ENCODE data around the gene ST6GAL1.
"Not testable (repeated sequence)": the region's sequence is repeated elsewhere in the genome, so short reads cannot be mapped to it uniquely, and the experiment has no call there.

Gene ST6GAL1

DNA sequence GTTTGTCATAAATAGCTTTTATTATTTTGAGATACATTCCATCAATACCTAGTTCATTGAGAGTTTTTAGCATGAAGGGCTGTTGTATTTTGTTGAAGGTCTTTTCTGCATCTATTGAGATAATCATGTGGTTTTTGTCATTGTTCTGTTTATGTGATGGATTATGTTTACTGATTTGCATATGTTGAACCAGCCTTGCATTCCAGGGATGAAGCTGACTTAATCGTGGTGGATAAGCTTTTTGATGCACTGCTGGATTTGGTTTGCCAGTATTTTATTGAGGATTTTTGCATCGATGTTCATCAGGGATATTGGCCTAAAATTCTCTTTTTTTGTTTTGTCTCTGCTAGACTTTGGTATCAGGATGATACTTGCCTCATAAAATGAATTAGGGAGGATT is 124.1 kb downstream of the ST6GAL1 start:
- DNase-seq, result not testable (repeated sequence)

DNA sequence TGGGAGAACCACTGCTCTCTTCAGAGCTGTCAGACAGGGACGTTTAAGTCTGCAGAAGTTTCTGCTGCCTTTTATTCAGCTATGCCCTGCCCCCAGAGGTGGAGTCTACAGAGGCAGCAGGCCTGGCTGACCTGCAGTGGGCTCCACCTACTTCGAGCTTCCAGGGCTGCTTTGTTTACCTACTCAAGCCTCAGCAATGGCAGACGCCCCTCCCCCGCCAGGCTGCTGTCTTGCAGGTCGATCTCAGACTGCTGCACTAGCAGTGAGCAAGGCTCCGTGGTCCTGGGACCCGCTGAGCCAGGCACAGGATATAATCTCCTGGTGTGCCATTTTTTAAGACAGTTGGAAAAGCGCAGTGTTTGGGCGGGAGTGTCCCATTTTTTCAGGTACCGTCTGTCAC is 127.5 kb downstream of the ST6GAL1 start:
- not testable (repeated sequence) for DNase-seq

DNA sequence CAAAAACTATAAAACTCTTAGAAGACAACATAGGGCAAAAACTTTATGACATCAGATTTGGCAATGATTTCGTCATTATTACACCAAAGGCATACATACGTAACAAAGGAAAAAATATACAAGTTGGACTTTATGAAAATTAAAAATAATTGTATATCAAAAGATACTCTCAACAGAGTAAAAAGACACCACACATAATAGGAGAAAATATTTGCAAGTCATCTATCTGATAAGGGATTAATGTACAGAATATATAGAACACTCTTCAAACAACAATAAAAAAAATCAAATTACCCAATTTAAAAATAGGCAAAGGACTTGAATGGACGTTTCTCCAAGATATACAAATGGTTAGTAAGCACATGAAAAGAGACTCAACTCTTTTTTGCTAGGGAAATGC is 131.4 kb downstream of the ST6GAL1 start:
- no peak for DNase-seq

DNA sequence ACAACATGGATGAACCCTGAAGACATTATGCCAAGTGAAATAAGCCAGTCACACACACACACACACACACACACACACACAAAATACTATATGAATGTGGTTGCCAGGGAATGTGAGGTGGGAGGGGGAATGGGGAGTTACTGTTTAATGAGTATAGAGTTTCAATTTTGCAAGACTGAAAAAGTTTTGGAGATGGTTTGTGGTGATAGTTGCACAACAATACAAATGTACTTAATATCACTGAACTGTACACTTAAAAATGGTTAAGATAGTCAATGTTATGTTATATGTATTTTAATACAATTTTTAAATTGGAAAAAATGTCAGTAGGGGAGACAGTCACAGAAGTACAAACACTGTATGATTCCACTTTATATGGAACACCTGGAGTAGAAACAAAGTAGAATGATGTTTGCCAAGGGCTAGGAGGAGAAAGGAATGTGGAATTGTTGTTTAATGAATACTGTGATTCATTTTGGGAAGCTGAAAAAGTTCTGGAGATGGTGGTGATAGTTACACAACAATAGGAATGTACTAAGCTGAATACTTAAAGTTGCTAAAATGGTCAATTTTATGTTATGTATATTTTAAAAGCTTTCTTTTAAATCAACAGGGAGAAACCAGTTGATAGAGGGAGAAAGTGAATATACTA is 132.3 kb downstream of the ST6GAL1 start:
- no peak for DNase-seq

DNA sequence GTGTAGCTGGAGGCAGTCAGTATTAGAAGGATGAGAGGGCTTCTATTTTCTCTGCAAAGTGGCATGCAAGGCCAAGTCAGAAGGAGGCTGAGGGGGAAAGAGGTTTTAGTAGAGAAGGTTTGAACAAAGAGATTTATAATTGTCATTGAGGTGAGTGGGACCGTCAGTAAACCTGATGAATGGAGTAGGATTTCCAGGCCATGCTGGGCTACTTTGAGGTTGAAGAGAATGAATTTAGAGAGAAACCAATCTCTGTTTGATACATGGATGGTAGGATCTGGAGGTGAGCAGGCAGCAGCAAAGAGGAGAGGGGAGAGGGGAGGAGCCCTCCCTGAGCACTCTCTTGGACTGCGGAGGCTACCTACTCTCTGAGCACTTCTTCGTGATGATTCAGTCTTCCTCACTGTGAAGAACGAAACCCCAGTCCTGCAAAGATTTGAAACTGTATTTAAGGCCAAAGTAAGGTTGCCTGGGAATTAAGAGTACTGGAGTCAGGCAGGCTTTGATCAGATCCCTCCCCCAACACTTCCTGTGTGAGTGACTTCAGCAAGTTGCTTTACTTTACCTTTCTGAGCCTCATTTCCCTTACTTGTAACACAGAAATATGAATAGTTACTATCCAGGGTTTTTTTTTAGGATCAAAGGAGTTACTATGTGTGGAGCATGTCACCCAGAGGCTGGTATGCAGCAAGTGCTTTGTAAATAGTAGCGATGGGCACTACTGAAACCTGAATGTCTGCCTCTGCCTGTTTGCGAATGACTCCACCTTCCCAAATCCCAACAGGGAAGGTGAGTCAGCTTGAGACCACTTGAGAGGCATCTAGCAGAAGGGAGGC is 133.2 kb downstream of the ST6GAL1 start:
- DNase-seq, result no peak

DNA sequence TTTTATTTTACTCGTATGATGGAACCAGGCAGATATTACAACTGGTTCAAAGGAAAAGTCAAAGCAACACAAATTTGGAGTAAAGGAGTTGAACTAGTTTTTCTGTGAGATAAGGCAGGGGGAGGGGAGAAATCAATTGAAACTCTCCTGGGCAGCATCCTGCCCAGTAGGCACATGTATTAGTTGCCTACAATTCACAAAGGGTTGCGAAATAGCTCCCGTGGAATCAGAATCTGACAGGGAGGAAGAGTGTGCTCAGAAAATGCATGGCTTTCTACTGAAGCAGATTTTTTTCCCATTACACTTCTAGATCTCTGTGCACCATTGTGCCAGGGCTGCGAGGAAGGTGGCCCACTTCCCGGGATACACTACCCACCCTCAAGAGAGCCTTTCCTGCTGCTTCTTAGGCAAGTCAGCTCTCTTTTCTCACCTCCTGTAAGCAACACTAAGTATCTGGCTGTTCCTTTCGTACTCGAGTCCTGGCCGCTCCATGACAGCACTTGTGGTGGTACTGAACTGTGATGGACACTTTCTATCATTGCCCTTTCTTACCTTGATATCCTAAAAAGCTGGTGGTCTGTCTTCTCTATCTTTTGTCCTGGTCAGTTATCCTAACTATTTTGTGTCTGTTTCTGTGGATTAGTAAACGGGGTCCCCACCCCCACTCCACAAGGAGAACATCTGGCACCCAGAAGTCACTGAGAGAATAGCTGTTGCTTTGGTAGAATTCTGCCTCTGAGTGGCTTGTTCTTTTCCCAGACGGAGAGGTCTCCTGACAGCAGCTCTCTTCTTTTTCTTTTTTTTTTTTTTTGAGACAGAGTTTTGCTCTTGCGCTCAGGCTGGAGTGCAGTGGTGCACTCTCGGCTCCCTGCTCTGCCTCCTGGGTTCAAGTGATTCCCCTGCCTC is 134.1 kb downstream of the ST6GAL1 start:
- DNase-seq, result no peak

DNA sequence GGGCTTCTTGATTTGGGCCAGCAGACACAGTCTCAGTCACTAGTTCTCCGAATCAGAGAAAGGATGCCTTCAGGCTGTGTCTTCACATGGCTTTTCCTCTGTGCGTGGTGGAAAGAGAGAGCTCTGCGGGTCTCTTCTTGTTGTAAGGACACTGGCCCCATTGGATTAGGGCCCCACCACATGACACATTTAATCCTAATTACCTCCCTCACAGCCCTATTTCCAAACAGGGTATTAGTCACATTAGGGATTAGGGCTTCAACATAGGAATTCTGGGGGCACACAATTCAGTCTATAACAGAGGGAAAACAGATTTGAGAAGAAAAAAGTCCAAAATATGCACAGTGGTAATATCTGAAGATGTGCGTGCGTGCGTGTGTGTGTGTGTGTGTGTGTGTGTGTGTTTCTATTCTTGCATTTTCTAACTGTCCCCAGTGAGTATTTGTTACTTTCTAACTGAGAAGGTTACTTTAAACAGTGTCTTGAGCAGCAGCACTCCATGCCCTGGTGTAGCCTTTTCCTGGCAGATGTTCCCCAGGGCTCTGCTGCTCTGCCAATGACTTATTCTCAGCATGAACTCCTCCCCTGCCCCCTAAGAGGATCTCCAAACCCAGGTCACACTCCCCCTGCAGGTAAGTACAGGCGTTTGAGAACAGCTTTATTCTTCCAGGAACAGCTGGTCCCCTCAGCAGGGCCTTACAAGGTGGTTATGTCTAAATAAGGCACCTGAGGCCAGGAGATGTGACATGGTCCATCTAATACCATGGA is 136.1 kb downstream of the ST6GAL1 start:
- peak; percentile 17 for DNase-seq

DNA sequence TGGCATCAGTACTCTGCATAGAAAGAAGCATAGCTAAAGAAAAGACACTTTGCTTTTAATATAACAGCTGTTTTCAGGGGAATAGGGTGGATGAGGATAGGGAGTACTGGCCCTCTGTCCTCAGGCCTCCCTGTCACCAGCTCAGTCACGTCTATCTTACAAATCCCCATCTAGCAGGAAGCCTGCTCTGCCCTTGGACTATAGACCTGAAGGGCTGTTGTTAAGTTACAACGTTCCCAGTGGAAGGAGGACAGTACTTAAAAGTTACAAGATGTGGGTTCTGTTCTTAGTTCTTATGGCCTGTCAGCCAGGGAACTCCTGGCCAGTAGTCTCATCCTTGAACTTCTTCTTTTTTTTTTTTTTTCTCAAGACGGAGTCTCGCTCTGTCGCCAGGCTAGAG is 138.5 kb downstream of the ST6GAL1 start:
- DNase-seq, result no peak

DNA sequence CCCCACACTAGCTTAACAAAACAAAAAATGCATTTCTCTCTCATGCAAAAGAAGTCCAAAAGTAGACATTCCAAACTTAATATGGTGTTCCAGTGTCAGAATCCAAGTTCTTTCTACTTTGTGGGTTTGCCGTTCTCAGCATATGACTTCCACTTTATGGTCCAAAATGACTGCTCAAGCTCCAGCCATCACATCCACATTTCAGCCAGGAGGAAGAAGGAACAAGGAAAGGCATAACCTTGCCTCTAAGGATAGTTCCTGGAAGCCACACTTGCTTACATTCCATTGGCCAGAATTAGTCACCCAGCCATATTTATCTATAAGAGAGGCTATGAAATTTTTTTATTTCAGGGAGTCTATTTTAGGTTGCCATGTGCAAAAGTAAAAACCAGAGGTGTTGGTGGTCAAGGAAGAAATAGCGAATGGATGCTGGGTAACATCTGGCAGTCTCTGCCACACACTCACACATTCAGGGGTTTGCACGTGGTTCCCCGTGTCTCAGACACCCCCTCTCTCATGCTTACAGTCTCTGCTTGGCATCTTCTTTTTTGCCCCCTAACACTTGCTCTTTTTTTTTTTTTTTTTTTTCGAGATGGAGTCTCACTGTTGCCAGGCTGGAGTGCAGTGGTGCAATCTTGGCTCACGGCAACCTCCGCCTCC is 139.7 kb downstream of the ST6GAL1 start:
- no peak for DNase-seq

DNA sequence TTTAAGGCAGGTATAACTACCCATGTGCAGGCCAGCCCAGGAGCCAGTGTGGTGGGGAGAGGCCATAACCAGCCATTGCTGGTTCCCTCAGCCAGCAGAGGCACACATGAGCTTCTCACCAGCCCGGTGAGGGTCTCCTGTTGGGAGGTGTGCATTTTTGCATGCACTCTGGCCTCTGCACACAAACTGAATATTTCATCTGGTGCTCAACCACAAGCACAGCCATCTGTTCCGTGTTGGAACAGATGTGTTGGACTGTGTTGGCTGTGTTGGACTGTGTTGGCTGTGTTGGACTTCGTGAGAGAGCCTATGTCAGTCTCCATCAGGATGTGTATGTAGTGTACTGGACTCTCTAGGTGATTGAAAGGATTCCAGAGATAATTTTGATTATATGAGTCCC is 141.8 kb downstream of the ST6GAL1 start:
- DNase-seq, result no peak

DNA sequence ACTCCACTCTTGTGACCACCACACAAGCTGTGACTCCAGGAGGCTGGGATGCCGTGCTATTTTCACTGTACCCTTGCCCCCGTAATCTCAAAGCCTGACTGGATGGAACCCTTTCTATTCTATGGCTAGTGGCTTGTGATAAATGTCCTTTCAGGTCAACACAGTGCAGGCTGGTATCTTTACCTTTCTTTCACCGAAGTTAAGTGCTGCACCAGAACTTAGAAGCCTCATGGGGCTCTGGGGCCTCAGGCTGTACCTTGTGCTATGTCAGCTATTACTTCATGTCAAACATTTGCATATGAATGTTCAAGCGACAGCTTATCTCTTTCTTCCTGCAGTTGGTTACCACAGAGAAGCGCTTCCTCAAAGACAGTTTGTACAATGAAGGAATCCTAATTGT is 142.2 kb downstream of the ST6GAL1 start:
- no peak for DNase-seq

DNA sequence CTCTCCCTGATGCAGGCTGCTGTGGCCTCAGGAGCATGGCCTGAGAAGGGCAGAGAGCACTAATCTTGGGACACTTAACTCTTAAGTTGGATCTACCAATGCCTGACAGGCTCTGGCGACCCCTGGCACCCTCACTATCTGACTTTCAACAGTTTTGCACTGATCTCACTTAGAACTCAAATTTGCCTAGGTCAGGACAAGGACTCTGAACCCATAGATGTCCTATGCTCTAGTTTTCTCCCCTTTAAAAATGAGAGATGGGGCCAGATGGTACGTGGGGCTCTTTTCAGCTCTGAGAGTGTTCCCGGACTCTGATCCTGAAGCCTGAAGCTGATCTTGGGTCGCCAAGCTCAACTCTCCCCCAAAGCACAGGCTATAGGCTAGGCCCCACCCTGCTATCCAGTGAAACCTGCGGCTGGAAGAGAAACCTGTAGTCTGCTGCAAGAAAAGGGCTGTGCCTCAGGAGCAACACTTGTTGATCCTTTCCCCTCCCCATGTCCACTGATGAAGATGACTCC is 143.3 kb downstream of the ST6GAL1 start:
- DNase-seq, result no peak

DNA sequence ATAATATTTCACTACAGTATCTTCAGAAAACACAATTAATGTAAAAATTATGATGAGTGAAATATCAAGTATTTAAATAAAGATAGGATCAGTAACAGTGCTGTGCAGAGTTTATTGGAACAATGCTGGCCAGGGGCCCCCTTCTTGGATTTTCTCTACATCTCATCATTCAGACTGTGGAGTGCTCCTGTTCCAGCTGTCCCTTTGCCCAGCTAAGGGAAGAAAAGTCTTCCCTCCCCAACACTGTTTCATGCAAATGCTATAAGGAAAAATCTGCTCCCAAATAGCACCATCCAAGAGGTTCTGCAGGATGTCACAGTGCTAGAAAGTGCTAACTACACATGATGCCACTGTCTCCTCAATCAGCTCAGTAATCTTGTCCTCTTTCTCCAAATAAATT is 144.5 kb downstream of the ST6GAL1 start:
- DNase-seq, result no peak

DNA sequence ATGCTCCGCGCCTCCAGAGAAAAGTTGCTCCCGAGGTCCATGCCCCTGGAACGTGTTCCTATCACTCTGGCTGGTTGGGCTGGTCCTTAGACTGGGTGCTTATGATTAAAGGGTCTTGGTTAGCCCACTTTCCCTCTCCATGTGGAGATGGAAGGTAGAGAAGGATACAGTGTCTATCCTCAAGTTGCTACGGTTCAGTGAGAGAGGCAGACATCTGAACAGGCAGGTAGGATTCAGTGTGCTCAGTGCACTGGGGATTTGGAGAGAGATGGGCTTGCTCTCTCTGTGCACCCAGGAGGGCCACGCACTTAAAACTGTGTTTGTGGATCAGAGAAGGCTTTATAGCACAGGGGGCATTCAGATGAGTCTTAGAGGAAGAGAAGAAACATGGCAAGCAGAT is 146.0 kb downstream of the ST6GAL1 start:
- DNase-seq, result no peak

DNA sequence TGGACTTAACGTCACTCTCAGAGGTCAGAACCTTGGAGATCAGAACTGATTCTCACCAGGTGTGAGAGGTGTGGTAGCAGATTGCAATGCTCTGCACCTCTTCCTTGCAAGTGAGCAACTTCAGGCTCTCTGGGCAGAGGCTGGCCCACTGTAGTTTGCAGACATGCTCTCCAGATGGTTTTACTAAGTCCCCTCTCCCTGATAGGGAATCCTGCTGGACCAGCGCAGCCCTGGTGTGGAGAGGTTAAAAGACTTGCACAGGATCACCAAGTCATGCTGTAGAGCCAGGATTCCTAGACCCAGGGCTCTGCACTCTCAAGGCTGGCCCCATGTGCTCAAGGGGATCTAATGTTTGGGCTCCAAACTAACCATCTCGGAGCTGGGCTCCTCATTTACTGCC is 146.8 kb downstream of the ST6GAL1 start:
- no peak for DNase-seq

DNA sequence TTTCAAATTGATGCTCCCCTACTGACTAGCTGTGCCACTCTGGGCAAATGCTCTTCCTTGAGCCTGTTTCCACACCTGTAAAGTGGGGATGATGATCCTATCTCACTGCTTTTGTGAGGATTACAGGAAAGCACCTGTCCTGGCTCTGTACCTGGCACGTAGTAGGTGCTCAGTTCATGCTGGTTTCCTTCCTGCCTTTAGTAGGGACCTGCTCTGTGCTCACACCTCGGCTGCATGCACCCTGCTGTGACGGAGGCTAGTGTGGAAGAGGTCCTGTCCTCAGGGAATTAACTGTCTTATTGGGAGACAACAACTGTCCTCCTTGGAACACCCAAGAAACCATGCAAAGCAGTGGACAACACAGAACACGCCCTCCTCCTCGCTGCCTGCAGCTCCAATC is 147.2 kb downstream of the ST6GAL1 start:
- no peak for DNase-seq

DNA sequence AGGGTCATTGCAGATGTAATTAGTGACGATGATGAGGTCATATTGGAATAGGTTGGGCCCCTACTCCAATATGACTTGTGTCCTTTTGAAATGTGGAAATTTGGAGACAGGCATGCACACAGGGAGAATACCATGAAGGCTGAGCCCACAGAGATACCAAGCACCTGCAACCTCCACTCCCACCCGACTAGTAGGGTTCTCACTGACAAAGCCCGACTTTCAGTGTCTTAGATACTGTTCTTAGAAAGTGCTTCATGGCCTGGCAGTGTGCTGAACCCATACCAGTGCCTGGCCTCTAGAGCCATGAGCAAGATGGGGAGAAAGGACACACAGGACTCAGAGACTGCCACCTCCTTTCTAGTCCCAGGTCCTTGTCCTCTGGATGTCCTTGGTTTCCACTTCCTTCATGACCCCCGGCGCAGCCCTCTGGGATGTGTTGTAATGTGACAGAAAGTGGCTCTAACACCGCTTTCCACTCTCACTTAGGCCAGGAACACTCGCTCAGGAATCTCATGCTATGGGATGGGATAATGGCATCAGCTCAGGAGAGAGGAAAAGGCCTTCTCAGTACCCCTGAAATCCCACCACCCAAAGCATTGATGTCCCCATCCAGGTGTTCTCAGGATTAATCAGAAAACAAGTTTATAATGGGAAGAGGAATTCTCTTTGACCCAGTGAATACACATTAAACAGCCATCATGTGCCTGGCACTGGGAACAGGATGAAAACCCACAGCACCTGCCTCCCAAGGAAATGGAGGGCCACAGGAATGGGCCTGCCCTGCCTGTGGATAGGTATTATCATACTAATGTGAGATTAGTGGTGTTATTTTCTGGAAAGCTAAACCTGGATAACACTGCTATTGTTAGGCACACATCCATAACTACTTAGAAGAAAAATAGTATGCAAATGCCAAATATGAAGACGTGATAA is 149.0 kb downstream of the ST6GAL1 start:
- no peak for DNase-seq

DNA sequence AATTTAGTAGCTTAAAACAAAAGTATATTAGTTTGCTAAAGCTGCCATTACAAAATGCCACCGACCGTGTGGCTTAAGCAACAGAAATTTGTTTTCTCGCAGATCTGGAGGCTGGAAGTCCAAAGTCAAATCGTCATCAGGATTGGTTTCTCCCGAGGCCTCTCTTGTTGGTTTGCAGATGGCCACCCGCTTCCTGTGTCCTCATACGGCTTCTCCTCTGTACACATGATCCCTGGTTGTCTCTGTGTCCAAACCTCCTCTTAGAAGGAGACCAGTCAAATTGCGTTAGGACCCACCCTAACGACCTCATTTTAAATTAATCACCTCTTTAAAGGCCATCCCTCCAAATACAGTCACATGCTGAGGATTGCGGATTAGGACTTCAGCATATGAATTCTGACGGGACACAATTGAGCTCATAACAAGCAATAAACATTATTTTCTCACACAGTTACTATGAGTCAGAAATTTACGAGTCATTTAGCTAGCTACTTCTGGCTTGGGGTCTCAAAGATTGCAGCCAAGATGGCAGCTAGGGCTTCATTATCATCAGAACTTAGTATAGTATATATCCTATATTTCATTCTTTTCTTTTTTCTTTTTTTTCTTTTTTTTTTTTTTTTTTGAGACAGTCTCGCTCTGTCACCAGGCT is 150.6 kb downstream of the ST6GAL1 start:
- no peak for DNase-seq

DNA sequence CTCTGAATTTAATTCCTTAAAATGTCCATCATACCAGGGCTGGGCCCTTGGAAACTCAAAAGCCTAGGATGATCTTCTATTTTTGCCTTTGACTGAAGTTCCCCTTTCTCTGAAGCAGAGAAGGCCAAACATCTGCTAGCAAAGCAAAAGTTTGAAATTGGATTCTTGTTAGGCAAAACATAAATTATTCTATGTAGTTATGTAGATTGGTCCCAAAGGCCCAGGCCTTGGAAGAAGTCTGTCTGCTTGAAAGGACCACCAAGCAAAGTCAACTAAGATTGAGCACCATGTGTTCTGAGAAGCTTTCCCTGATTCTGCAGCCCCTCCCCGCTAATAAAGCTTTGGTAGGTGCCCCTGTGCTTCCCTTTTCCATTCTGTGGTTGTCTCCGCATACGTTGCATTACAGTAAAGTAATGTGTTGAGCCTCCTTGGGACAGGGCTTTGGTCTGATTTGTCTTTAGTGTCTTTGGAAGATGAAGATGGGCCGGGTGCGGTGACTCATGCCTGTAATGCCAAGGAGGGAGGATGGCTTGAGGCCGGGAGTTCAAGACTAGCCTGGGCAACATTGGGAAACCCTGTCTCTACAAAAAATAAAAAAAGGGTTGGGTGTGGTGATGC is 152.5 kb downstream of the ST6GAL1 start:
- no peak for DNase-seq

DNA sequence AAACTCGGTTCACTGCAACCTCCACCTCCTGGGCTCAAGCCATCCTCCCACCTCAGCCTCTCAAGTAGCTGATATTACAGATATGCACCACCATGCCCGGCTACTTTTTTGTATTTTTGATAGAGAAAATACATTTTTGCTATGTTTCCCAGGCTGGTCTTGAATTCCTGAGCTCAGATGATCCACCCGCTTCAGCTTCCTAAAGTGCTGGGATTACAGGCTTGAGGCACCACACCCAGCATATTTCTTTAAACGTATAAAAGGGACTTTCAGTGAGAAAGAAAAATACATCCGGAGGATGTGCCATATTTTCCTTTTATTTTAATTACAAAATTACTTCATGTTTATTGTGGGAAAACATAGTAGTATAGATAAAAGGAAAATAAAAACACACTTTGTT is 153.8 kb downstream of the ST6GAL1 start:
- no peak for DNase-seq

Measured in retina (tissue), 1 donor.